Psoas muscle (tissue), 8 donors: Measurements from ENCODE around the gene WDHD1. TPM values are rescaled to one million over a fixed set of nuclear protein-coding genes. Genes with fewer than 3 reads are reported as not detected.

Source experiments
- ATAC-seq, 4 donors: fragments of 200-7000 bp; cut with Tn5 transposase; one replicate each; pipeline ENCODE4 v1.9.1; 2020; ENCODE audit warnings: moderate library complexity in 3 of 4, mild to moderate bottlenecking in 2 of 4
- DNase-seq, 2 donors: peaks; one replicate each; pipeline ENCODE4 v3.0.0-alpha.2; 2020
- H3K27ac ChIP-seq: fragments of 200-600 bp; one replicate; pipeline ENCODE4 v1.8.0; 2022
- H3K27me3 ChIP-seq, 3 donors: fragments of 200-600 bp in 1 of 3; one replicate each; pipeline versions ENCODE4 v1.6.1 to v1.8.0; 2013 to 2022; ENCODE audit warnings: low read length in 2 of 3, mild to moderate bottlenecking in 2 of 3, moderate library complexity in 1 of 3; ENCODE audit not compliant: insufficient read depth in 3 of 3
- H3K36me3 ChIP-seq, 2 donors: fragments of 200-600 bp in 1 of 2; one replicate each; pipeline versions ENCODE4 v1.6.1 to v1.8.0; 2013 to 2022; ENCODE audit warnings: low read depth in 1 of 2, mild to moderate bottlenecking in 1 of 2, moderate library complexity in 1 of 2; ENCODE audit not compliant: insufficient read depth in 1 of 2
- H3K4me1 ChIP-seq: fragments of 200-600 bp; one replicate; pipeline ENCODE4 v1.8.0; 2022
- H3K4me3 ChIP-seq: fragments of 200-600 bp; one replicate; pipeline ENCODE4 v1.8.0; 2022; ENCODE audit warnings: mild to moderate bottlenecking
- H3K9me3 ChIP-seq: fragments of 200-600 bp; one replicate; pipeline ENCODE4 v1.8.0; 2022
- CTCF ChIP-seq: fragments of 200-600 bp; IDR thresholded peaks from one replicate; pipeline ENCODE4 v1.8.0; 2022; ENCODE audit warnings: antibody characterized with exemption
- WGBS, 3 donors: extraction: QIAGEN DNeasy Blood & Tissue Kit; methylation state at CpG; one replicate each; pipeline versions ENCODE4 v1.1.6 to v1.1.7; 2013; 5-methylcytosine and 5-hydroxymethylcytosine counted together
- intact Hi-C, 2 donors: fragments of 100-400 bp; cut with DNase I; formaldehyde crosslinking; loops; one replicate each; pipeline versions ENCODE4 v1.11.0 to v1.14.2; 2022
- polyA plus RNA-seq, 3 donors: library from polyadenylated mRNA; stranded (reverse); fragments of 200-250 nt; gene quantifications; one replicate each; pipeline ENCODE4 v1.2.3, GENCODE V29; 2013
- total RNA-seq, 4 donors: library from RNA; stranded (reverse); fragmentation: NEBNext Ultra II Directional in 2 of 4; extraction: Animal tissue kit (Norgen Biotek cat#: 25700) in 2 of 4; gene quantifications; one replicate each; pipeline versions ENCODE4 v1.2.1 to v1.2.4, GENCODE V29; 2021 to 2023
- donor health status: healthy with polysubstance abuse.
- donor health status: DM: no; HTN: no; CAD: no; lungs with moderate emphysema.
- donor health status: Bipolar disorder and iron deficiency.
- donor health status: healthy.
- donor health status: DM: yes; HTN: yes; CAD: no.
- donor health status: DM: no; HTN: no; CAD: no.
- donor health status: DM: no; HTN: no; CAD: no.
- donor health status: DM: yes; HTN: yes; CAD: no.

The WDHD1 gene
- total and polyA plus RNA-seq, 7 donors, result 0.55 to 2.0 (median 0.95) TPM

- no peaks in the 10 kb centered on the region for H3K36me3 ChIP-seq
- no peak for TF ChIP-seq CTCF
- no peak overlapping the region for H3K4me3 ChIP-seq
- ATAC-seq (no peak), DNase-seq (no peak)
- H3K27ac ChIP-seq, result no peak overlapping the region
- WGBS, 3 donors, result 93 to 99% (median 96%) methylated on average over 5 of the region's 5 CpGs
- H3K9me3 ChIP-seq, result no peaks in the 10 kb centered on the region
- H3K4me1 ChIP-seq, result no peaks in the 10 kb centered on the region
- intact Hi-C loops, result no loop called here
- no peaks in the 10 kb centered on the region for H3K27me3 ChIP-seq
Observed at GRCh38 chr14:54935958-54936357, 90.9 kb downstream of the WDHD1 start.

DNA sequence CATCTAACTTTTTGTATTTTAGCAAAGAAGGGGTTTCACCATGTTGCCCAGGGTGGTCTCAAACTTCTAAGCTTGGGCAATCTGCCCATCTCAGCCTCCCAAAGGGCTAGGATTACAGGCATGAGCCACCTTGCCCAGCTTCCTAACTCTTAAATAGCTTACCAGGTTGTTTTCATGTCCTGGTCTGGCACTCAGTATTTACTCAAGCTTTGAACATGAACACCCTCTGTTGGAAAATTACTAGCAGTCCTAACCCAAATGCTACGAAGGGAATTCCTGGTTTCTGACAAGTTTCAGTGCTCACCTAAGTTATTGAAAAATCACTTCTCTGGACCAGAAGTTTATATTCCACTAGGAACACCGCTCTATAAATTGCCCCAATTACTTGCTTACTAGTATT lies 91.8 kb downstream of the WDHD1 start:
- no peaks in the 10 kb centered on the region for H3K27me3 ChIP-seq
- H3K4me3 ChIP-seq, result no peak overlapping the region
- no peak for TF ChIP-seq CTCF
- 50 to 51% (median 50%) methylated on average over 2 of the region's 2 CpGs for WGBS, 3 donors
- H3K27ac ChIP-seq, result no peak overlapping the region
- intact Hi-C loops, result no loop called here
- ATAC-seq, result no peak
- no peaks in the 10 kb centered on the region for H3K9me3 ChIP-seq
- H3K4me1 ChIP-seq, result no peaks in the 10 kb centered on the region
- H3K36me3 ChIP-seq, result no peaks in the 10 kb centered on the region
- DNase-seq, result no peak

GRCh38 chr14:54933006-54933405 lies 93.9 kb downstream of the WDHD1 start:
- Histone ChIP-seq H3K27ac (no peak overlapping the region), H3K4me3 (no peak overlapping the region), H3K4me1 (no peaks in the 10 kb centered on the region), H3K9me3 (no peaks in the 10 kb centered on the region), H3K36me3 (no peaks in the 10 kb centered on the region), H3K27me3 (no peaks in the 10 kb centered on the region)
- DNase-seq (no peak), ATAC-seq (no peak)
- 81 to 98% (median 92%) methylated on average over 1 of the region's 1 CpG for WGBS, 3 donors
- intact Hi-C loops, result no loop called here
- TF ChIP-seq CTCF, result no peak

DNA sequence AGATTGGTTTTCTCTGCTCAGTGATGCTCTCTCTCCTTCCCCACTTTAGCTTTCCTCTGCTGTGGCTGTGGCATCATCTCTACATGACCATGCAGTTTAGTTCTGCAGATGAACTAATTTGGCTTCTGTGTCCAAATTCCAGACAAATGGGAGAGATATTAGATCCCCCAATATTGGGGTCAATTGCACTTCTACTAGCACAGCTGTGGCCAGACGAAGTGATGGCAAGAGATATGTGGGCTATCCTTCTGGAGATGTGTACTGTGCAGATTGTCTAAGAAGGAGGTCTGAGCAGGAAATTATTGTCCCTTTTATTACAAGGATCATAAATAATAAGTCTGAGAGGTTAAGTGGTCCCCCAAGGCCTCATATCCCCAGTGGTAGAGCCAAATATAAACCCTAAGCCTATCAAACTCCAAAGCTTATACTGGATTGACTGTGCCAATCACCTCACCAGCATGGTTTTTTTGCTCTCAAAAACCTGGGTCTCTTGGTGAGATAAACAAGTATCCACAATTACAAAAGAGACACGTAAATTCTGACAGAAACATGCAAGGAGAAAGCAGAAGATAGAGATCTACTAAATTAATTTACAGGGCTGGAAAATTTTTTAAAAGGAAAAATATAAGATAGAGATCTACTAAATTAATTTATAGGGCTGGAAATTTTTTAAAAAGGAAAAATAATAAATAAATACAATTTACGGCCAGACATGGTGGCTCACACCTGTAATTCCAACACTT lies 95.1 kb downstream of the WDHD1 start:
- no peak for ATAC-seq
- no peak for DNase-seq
- Histone ChIP-seq H3K4me1 (no peaks in the 10 kb centered on the region), H3K4me3 (no peak overlapping the region), H3K9me3 (no peaks in the 10 kb centered on the region), H3K36me3 (no peaks in the 10 kb centered on the region), H3K27ac (no peak overlapping the region), H3K27me3 (no peaks in the 10 kb centered on the region)
- 91 to 95% (median 93%) methylated on average over 3 of the region's 3 CpGs for WGBS, 3 donors
- intact Hi-C loops, result no loop called here
- no peak for TF ChIP-seq CTCF

GRCh38 chr14:54931101-54931500 lies 95.8 kb downstream of the WDHD1 start:
- Histone ChIP-seq H3K36me3 (no peaks in the 10 kb centered on the region), H3K9me3 (no peaks in the 10 kb centered on the region), H3K27ac (no peak overlapping the region), H3K27me3 (no peaks in the 10 kb centered on the region), H3K4me3 (no peak overlapping the region), H3K4me1 (no peaks in the 10 kb centered on the region)
- 91 to 95% (median 94%) methylated on average over 1 of the region's 1 CpG for WGBS, 3 donors
- intact Hi-C loops, result no loop called here
- no peak for TF ChIP-seq CTCF
- DNase-seq (no peak), ATAC-seq (no peak)
